Measurements from ENCODE around the gene LMBRD1.
"Not testable (repeated sequence)": the region's sequence is repeated elsewhere in the genome, so short reads cannot be mapped to it uniquely, and the experiment has no call there.

The LMBRD1 gene

DNA sequence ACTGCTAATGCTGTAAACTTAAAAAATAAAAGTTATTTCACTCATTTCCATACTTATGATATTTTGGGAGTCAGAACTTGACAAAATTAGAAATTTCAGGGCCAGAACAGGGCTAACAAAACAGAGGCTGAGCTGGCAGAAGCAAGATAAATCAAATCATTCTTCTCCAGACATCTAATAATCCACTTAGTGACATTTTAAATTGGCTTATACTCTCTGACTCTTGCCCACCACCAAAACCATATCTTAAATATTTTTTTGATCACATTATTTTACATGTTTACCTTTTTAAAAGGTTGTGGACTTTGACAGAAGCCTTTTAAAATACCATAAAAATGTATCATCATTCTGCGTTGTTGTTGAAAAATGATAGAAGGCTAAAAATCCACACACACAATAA lies 116.5 kb downstream of the LMBRD1 start:
- H3K4me1 ChIP-seq (ENCODE audit: control insufficient read depth, low read length) = no peaks in the 10 kb centered on the region
- H3K36me3 ChIP-seq (ENCODE audit: control insufficient read depth, low read length) = peaks cover 10% of the 10 kb centered on the region
- no peaks in the 10 kb centered on the region for H3F3A ChIP-seq (ENCODE audit: control insufficient read depth, insufficient read depth)
- no peaks in the 10 kb centered on the region for H3K9me3 ChIP-seq (ENCODE audit: control insufficient read depth, insufficient read depth, low read length)
- H3K4me2 ChIP-seq (ENCODE audit: low read length) = no peak overlapping the region
- no peak overlapping the region for H3K27ac ChIP-seq (ENCODE audit: low read depth, low read length)
- H3K79me2 ChIP-seq (ENCODE audit: control insufficient read depth, low read length) = no peaks in the 10 kb centered on the region
- TF ChIP-seq, protein P1, sequence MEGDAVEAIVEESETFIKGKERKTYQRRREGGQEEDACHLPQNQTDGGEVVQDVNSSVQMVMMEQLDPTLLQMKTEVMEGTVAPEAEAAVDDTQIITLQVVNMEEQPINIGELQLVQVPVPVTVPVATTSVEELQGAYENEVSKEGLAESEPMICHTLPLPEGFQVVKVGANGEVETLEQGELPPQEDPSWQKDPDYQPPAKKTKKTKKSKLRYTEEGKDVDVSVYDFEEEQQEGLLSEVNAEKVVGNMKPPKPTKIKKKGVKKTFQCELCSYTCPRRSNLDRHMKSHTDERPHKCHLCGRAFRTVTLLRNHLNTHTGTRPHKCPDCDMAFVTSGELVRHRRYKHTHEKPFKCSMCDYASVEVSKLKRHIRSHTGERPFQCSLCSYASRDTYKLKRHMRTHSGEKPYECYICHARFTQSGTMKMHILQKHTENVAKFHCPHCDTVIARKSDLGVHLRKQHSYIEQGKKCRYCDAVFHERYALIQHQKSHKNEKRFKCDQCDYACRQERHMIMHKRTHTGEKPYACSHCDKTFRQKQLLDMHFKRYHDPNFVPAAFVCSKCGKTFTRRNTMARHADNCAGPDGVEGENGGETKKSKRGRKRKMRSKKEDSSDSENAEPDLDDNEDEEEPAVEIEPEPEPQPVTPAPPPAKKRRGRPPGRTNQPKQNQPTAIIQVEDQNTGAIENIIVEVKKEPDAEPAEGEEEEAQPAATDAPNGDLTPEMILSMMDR (IDR thresholded peaks at IDR 0.05; ENCODE audit: low read depth, low read length, poor library complexity, severe bottlenecking) = no peak
- TF ChIP-seq EZH2phosphoT487 (IDR thresholded peaks at IDR 0.05; ENCODE audit: borderline replicate concordance, low read length) = no peak
- H3K27me3 ChIP-seq (ENCODE audit: control insufficient read depth, low read length) = no peaks in the 10 kb centered on the region
- H4K20me1 ChIP-seq (ENCODE audit: control insufficient read depth, insufficient read depth, low read depth, low read length) = no peaks in the 10 kb centered on the region
- no peak overlapping the region for H3K4me3 ChIP-seq (ENCODE audit: low read length)
- H3K9me2 ChIP-seq (replicated peaks; ENCODE audit: control insufficient read depth, low read length) = no peaks in the 10 kb centered on the region

DNA sequence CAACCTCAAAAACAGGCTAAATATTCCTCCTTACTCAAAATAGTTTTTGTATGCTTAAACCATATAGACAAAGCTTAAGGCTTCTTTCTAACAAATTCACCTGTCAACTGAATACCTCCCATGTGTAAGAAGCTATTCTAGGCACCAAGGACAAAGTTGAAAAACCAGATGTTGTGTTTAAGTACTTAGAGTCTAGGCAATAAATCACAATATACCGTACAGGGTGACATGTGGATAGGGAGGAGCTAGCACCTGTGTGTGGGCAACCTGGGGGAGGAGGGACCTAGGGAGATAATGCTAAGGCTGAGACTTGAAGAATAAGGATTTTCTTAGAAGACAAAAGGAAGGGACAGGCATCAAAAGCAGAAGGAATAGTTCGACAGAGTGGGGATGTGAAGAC lies 123.5 kb downstream of the LMBRD1 start:
- no peak overlapping the region for H3K4me2 ChIP-seq (ENCODE audit: low read length)
- no peak overlapping the region for H3K27ac ChIP-seq (ENCODE audit: low read depth, low read length)
- TF ChIP-seq EZH2phosphoT487 (IDR thresholded peaks at IDR 0.05; ENCODE audit: borderline replicate concordance, low read length) = no peak
- TF ChIP-seq, protein P1 (IDR thresholded peaks at IDR 0.05; ENCODE audit: low read depth, low read length, poor library complexity, severe bottlenecking) = no peak

DNA sequence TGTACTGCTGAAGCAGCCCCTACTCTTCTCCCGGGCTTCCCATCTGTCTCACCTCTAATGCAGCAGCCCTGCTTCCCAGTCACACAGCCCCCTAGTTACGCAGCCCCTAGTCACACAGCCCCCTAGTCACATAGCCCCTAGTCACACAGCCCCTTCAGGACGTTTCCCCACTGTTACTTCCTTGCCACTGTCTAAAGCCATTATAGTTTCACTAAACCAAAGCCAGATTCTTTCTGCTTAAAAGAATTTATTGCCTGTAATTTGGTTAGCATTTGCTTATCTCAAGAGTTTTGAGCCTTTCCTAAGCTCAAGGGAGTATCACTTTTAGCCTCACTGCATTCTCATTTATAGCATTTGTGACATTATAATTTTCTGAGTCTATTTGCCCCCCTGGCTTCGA lies 127.9 kb downstream of the LMBRD1 start:
- Histone ChIP-seq H3K4me2 (ENCODE audit: low read length) (no peak overlapping the region), H3K27ac (ENCODE audit: low read depth, low read length) (no peak overlapping the region), H3F3A (ENCODE audit: control insufficient read depth, insufficient read depth) (no peaks in the 10 kb centered on the region), H3K27me3 (ENCODE audit: control insufficient read depth, low read length) (no peaks in the 10 kb centered on the region), H4K20me1 (ENCODE audit: control insufficient read depth, insufficient read depth, low read depth, low read length) (no peaks in the 10 kb centered on the region), H3K9me2 (replicated peaks; ENCODE audit: control insufficient read depth, low read length) (no peaks in the 10 kb centered on the region), H3K9me3 (ENCODE audit: control insufficient read depth, insufficient read depth, low read length) (no peaks in the 10 kb centered on the region), H3K4me1 (ENCODE audit: control insufficient read depth, low read length) (no peaks in the 10 kb centered on the region), H3K36me3 (ENCODE audit: control insufficient read depth, low read length) (peaks cover 17% of the 10 kb centered on the region), H3K4me3 (ENCODE audit: low read length) (no peak overlapping the region), H3K79me2 (ENCODE audit: control insufficient read depth, low read length) (no peaks in the 10 kb centered on the region)
- TF ChIP-seq EZH2phosphoT487 (IDR thresholded peaks at IDR 0.05; ENCODE audit: borderline replicate concordance, low read length) = no peak
- TF ChIP-seq, protein P1 (IDR thresholded peaks at IDR 0.05; ENCODE audit: low read depth, low read length, poor library complexity, severe bottlenecking) = no peak

More for the DNA sequence above, 123.5 kb downstream of the LMBRD1 start:
- Histone ChIP-seq H3K9me2 (replicated peaks; ENCODE audit: control insufficient read depth, low read length) (no peaks in the 10 kb centered on the region), H3K4me3 (ENCODE audit: low read length) (no peak overlapping the region), H3K36me3 (ENCODE audit: control insufficient read depth, low read length) (peaks cover 33% of the 10 kb centered on the region), H3K9me3 (ENCODE audit: control insufficient read depth, insufficient read depth, low read length) (no peaks in the 10 kb centered on the region), H3K27me3 (ENCODE audit: control insufficient read depth, low read length) (no peaks in the 10 kb centered on the region), H3F3A (ENCODE audit: control insufficient read depth, insufficient read depth) (no peaks in the 10 kb centered on the region), H4K20me1 (ENCODE audit: control insufficient read depth, insufficient read depth, low read depth, low read length) (no peaks in the 10 kb centered on the region), H3K4me1 (ENCODE audit: control insufficient read depth, low read length) (no peaks in the 10 kb centered on the region), H3K79me2 (ENCODE audit: control insufficient read depth, low read length) (no peaks in the 10 kb centered on the region)

DNA sequence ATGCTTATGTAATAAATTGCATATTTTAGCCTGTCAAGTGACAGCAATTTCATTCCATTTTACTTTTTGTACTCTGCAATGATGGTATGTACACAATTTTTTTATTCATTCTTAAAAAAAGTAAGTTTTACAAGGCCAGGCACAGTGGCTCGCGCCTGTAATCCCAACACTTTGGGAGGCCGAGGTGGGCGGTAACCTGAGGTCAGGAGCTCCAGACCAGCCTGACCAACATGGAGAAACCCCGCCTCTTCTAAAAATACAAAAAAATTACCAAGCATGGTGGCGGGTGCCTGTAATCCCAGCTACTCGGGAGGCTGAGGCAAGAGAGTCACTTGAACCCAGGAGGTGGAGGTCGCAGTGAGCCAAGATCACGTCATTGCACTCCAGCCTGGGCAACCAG lies 130.0 kb downstream of the LMBRD1 start:
- not testable (repeated sequence) for H3K27me3 ChIP-seq (ENCODE audit: control insufficient read depth, low read length); H3K36me3 ChIP-seq (ENCODE audit: control insufficient read depth, low read length); H3K9me3 ChIP-seq (ENCODE audit: control insufficient read depth, insufficient read depth, low read length); H3K79me2 ChIP-seq (ENCODE audit: control insufficient read depth, low read length); H4K20me1 ChIP-seq (ENCODE audit: control insufficient read depth, insufficient read depth, low read depth, low read length); H3K4me3 ChIP-seq (ENCODE audit: low read length); H3K4me2 ChIP-seq (ENCODE audit: low read length); H3F3A ChIP-seq (ENCODE audit: control insufficient read depth, insufficient read depth); H3K9me2 ChIP-seq (replicated peaks; ENCODE audit: control insufficient read depth, low read length); H3K27ac ChIP-seq (ENCODE audit: low read depth, low read length); H3K4me1 ChIP-seq (ENCODE audit: control insufficient read depth, low read length)

All from DOHH2 (cell line).